K562 (cell line): ENCODE results near the gene RBMS3. TPM values are rescaled to one million over a fixed set of nuclear protein-coding genes. Genes with fewer than 3 reads are reported as not detected.

ENCODE experiments used
- ATAC-seq: fragments of 200-7000 bp; cut with Tn5 transposase; 3 replicates; pipeline ENCODE4 v1.9.1; 2020; ENCODE audit warnings: moderate library complexity
- BruUV-seq: library from RNA; stranded (reverse); fragments of 400-500 nt; replicated peaks from 2 replicates; lab custom pipeline; 2021; lab: Mats Ljungman, UMichigan
- CTCF ChIA-PET: fragments of 300-600 bp; formaldehyde crosslinking; extraction: SDS; loops from one replicate; lab custom pipeline; 2021; ENCODE audit warnings: low intra/inter-chr PET ratio; lab: Yijun Ruan, JAX
- POLR2A ChIA-PET: fragments of 300-600, 350-650 bp; sonication (Branson Sonifier 250); formaldehyde crosslinking; extraction: SDS; loops from one replicate; lab custom pipeline; 2021; ENCODE audit warnings: antibody characterized with exemption, inconsistent platforms; lab: Yijun Ruan, JAX
- DNase-seq, 4 experiments: peaks; one replicate each; pipeline versions ENCODE4 v3.0.0 to v3.0.0-alpha.2; 2011 to 2018; ENCODE audit warnings: low spot score in 3 of 4, mixed read lengths in 3 of 4; ENCODE audit errors: extremely low read depth in 1 of 4
- FAIRE-seq: peaks from 2 replicates; lab custom pipeline; 2011; peaks lifted over from hg19 to GRCh38; lab: Jason Lieb, UNC
- H2AFZ ChIP-seq: 2 replicates; pipeline ENCODE4 v1.6.0; 2011; ENCODE audit warnings: low read depth, low read length, control low read depth, inconsistent platforms
- H3K27ac ChIP-seq: fragments of 200-600 bp; 3 replicates; pipeline ENCODE4 v1.8.0; 2011; ENCODE audit warnings: low read depth, mild to moderate bottlenecking, control low read depth, inconsistent platforms, low read length, moderate library complexity, mixed read lengths; ENCODE audit errors: extremely low read depth
- H3K27me3 ChIP-seq, 2 experiments: fragments of 300-600 bp in 1 of 2; 2 replicates in 1 of 2; 3 replicates in 1 of 2; pipeline versions ENCODE4 v1.6.0 to v1.8.0; 2011; ENCODE audit warnings: inconsistent platforms in 2 of 2, low read length in 2 of 2, mild to moderate bottlenecking in 1 of 2, mixed read lengths in 1 of 2, moderate library complexity in 1 of 2; ENCODE audit not compliant: control insufficient read depth in 2 of 2, insufficient read depth in 2 of 2
- H3K36me3 ChIP-seq: fragments of 300-600 bp; 3 replicates; pipeline ENCODE4 v1.8.0; 2011; ENCODE audit warnings: mild to moderate bottlenecking, low read length, inconsistent platforms; ENCODE audit not compliant: control insufficient read depth, insufficient read depth
- H3K4me1 ChIP-seq, 2 experiments: fragments of 200-600 bp in 1 of 2; replicated peaks in 1 of 2; 2 replicates in 1 of 2; 3 replicates in 1 of 2; pipeline versions ENCODE4 v1.5.1 to v1.8.0; 2011; ENCODE audit warnings: inconsistent platforms in 2 of 2, low read length in 2 of 2, mild to moderate bottlenecking in 1 of 2, mixed read lengths in 1 of 2, moderate library complexity in 1 of 2; ENCODE audit not compliant: control insufficient read depth in 2 of 2, insufficient read depth in 2 of 2
- H3K4me2 ChIP-seq: 2 replicates; pipeline ENCODE4 v1.6.1; 2011; ENCODE audit warnings: low read length, control low read depth, inconsistent platforms, mixed read lengths; ENCODE audit not compliant: insufficient read depth
- H3K4me3 ChIP-seq: fragments of 200-600 bp; sonication (generic), shearing (Covaris generic); 2 replicates; pipeline ENCODE4 v1.5.1; 2016; ENCODE audit warnings: control low read depth, inconsistent platforms
- H3K79me2 ChIP-seq: fragments of 200-600 bp; 3 replicates; pipeline ENCODE4 v1.8.0; 2011; ENCODE audit warnings: low read length, inconsistent platforms; ENCODE audit not compliant: control insufficient read depth, insufficient read depth
- H3K9ac ChIP-seq, 2 experiments: 2 replicates each; pipeline versions ENCODE4 v1.6.0 to v1.6.1; 2011; ENCODE audit warnings: low read depth in 2 of 2, low read length in 2 of 2, control low read depth in 1 of 2, inconsistent platforms in 1 of 2, mild to moderate bottlenecking in 1 of 2, mixed read lengths in 1 of 2; ENCODE audit not compliant: insufficient read depth in 1 of 2
- H3K9me1 ChIP-seq: one replicate; pipeline ENCODE4 v1.6.0; 2011; ENCODE audit warnings: inconsistent platforms, mild to moderate bottlenecking, low read length, moderate library complexity; ENCODE audit not compliant: control insufficient read depth, insufficient read depth
- H3K9me3 ChIP-seq: replicated peaks from 2 replicates; pipeline ENCODE4 v1.5.1; 2011; ENCODE audit warnings: low read depth, low read length, inconsistent platforms; ENCODE audit not compliant: control insufficient read depth, insufficient read depth
- H4K20me1 ChIP-seq: replicated peaks from 2 replicates; pipeline ENCODE4 v1.6.1; 2011; ENCODE audit warnings: low read length, inconsistent platforms, mixed read lengths; ENCODE audit not compliant: control insufficient read depth, insufficient read depth
- JUN ChIP-seq, 2 experiments: sonication (generic) in 1 of 2; formaldehyde crosslinking in 1 of 2; IDR thresholded peaks; 2 replicates each; pipeline versions ENCODE4 v1.6.1 to v1.8.0; 2012 to 2022; ENCODE audit warnings: borderline replicate concordance in 2 of 2, mild to moderate bottlenecking in 2 of 2, improper control_type of control experiment in 1 of 2, low read depth in 1 of 2, low read length in 1 of 2, missing genetic modification reagents in 1 of 2
- ZNF609 ChIP-seq: sonication (generic); formaldehyde crosslinking; IDR thresholded peaks from 2 replicates; pipeline ENCODE4 v1.8.1; 2023; ENCODE audit warnings: missing genetic modification reagents, mild to moderate bottlenecking, borderline replicate concordance
- WGBS: fragments of 100-300 bp; shearing (Covaris generic); methylation state at CpG from one replicate; pipeline ENCODE4 v1.1.6; 2016; ENCODE audit warnings: low coverage, mixed read lengths; ENCODE audit not compliant: insufficient coverage; ENCODE audit errors: missing lambda C conversion rate; 5-methylcytosine and 5-hydroxymethylcytosine counted together
- in situ Hi-C: fragments of 300-500 bp; cut with MboI; formaldehyde crosslinking; loops from 4 replicates; pipeline ENCODE4 v1.15.0; 2018; ENCODE audit warnings: inconsistent platforms, mixed read lengths
- intact Hi-C: fragments of 100-400 bp; cut with micrococcal nuclease; formaldehyde crosslinking; loops from 2 replicates; pipeline ENCODE4 v1.14.2; 2022
- polyA plus RNA-seq, 8 experiments: library from polyadenylated mRNA; depleted of rRNA in 4 of 8; stranded (reverse) in 5 of 8; unstranded in 3 of 8; fragments of >200 nt; fragmentation: Nextera tagmentation in 2 of 8; fragmentation: Illumina TruSeq in 1 of 8; extraction: Ambion mirVana in 2 of 8; extraction: Trizol in 1 of 8; gene quantifications; 2 replicates each; pipeline versions ENCODE4 v1.2.1 to v1.2.3, GENCODE V29; 2011 to 2014; ENCODE audit warnings: inconsistent platforms in 1 of 8, missing spikeins in 1 of 8
- total RNA-seq, 7 experiments: library from RNA; depleted of rRNA in 6 of 7; stranded (reverse); fragments of >200 nt in 6 of 7; fragmentation: Illumina TruSeq in 2 of 7; extraction: Trizol in 2 of 7; gene quantifications; 2 replicates each; pipeline versions ENCODE4 v1.2.1 to v1.2.3, GENCODE V29; 2011 to 2021; ENCODE audit warnings: low replicate concordance in 1 of 7

Gene RBMS3
- total and polyA plus RNA-seq, 9 of the 15 experiments (the other 6 are each of a cell fraction or from before 2014, with no cell fraction given) = 0.20 TPM; not detected in 8

- no peak for TF ChIP-seq ZNF609 (CRISPR knock-in tag)
These were observed 369.1 kb downstream of the RBMS3 start (continued) for GRCh38 chr3:29649815-29650547.

GRCh38 chr3:29653680-29654079 is 372.8 kb downstream of the RBMS3 start:
- DNase-seq (no peak), FAIRE-seq (no peak), ATAC-seq (no peak)
- no peaks in the 10 kb centered on the region for H3K79me2 ChIP-seq
- no peak overlapping the region for H3K27ac ChIP-seq
- H3K4me2 ChIP-seq = no peak overlapping the region
- no peaks in the 10 kb centered on the region for H4K20me1 ChIP-seq
- H2AFZ ChIP-seq = no peak overlapping the region
- POLR2A ChIA-PET = no interaction called here
- intact Hi-C loops (no loop called here), in situ Hi-C loops (no loop called here)
- TF ChIP-seq JUN (IDR thresholded peaks at IDR 0.05; ENCODE audit: borderline replicate concordance, low read depth, low read length) = no peak
- no peak for TF ChIP-seq JUN (CRISPR knock-in tag; IDR thresholded peaks at IDR 0.05; ENCODE audit: borderline replicate concordance)
- H3K27me3 ChIP-seq = no peaks in the 10 kb centered on the region
- no TSS peak for BruUV-seq
- H3K9me1 ChIP-seq = no peaks in the 10 kb centered on the region
- 1% methylated on average over 4 of the region's 4 CpGs for WGBS
- H3K9ac ChIP-seq = no peak overlapping the region
- H3K9me3 ChIP-seq = no peaks in the 10 kb centered on the region
- H3K4me3 ChIP-seq = no peak overlapping the region
- H3K36me3 ChIP-seq = no peaks in the 10 kb centered on the region
- CTCF ChIA-PET = no interaction called here
- no peaks in the 10 kb centered on the region for H3K4me1 ChIP-seq
